DND-41 (cell line): ENCODE measurements around the gene COQ8B.

Source experiments
- ATAC-seq: fragments of 200-7000 bp; cut with Tn5 transposase; 3 replicates; pipeline ENCODE4 v1.9.1; 2021; ENCODE audit warnings: low read depth; ENCODE audit not compliant: insufficient read depth
- DNase-seq: peaks from one replicate; pipeline ENCODE4 v3.0.0-alpha.2; 2020
- H2AFZ ChIP-seq: 2 replicates; pipeline ENCODE4 v1.6.0; 2012; ENCODE audit warnings: low read depth, low read length
- H3K27ac ChIP-seq: 2 replicates; pipeline ENCODE4 v1.5.1; 2012; ENCODE audit warnings: low read length, inconsistent platforms
- H3K27me3 ChIP-seq: fragments of 200-600 bp; sonication (generic); 2 replicates; pipeline ENCODE4 v1.6.0; 2012; ENCODE audit warnings: low read length, mild to moderate bottlenecking, inconsistent platforms; ENCODE audit not compliant: insufficient read depth, poor library complexity
- H3K36me3 ChIP-seq: 2 replicates; pipeline ENCODE4 v1.5.1; 2012; ENCODE audit warnings: low read length, inconsistent platforms; ENCODE audit not compliant: insufficient read depth
- H3K4me1 ChIP-seq: 2 replicates; pipeline ENCODE4 v1.5.1; 2012; ENCODE audit warnings: mild to moderate bottlenecking, low read length; ENCODE audit not compliant: insufficient read depth
- H3K4me2 ChIP-seq: 2 replicates; pipeline ENCODE4 v1.6.0; 2012; ENCODE audit warnings: mild to moderate bottlenecking, moderate library complexity, low read length, inconsistent platforms; ENCODE audit not compliant: insufficient read depth
- H3K4me3 ChIP-seq, 2 experiments: fragments of 200-600 bp in 1 of 2; shearing (Covaris generic) in 1 of 2; 2 replicates each; pipeline ENCODE4 v1.5.1; 2012 to 2016; ENCODE audit warnings: inconsistent platforms in 2 of 2, low read length in 2 of 2, mild to moderate bottlenecking in 2 of 2, low read depth in 1 of 2, moderate library complexity in 1 of 2
- H3K79me2 ChIP-seq: 2 replicates; pipeline ENCODE4 v1.6.0; 2012; ENCODE audit warnings: low read length, inconsistent platforms; ENCODE audit not compliant: insufficient read depth
- H3K9ac ChIP-seq: 2 replicates; pipeline ENCODE4 v1.6.0; 2012; ENCODE audit warnings: low read depth, mild to moderate bottlenecking, inconsistent platforms, low read length, moderate library complexity
- H3K9me3 ChIP-seq: 2 replicates; pipeline ENCODE4 v1.5.1; 2012; ENCODE audit warnings: low read length, moderate library complexity, mild to moderate bottlenecking, inconsistent platforms; ENCODE audit not compliant: insufficient read depth, severe bottlenecking
- H4K20me1 ChIP-seq: 2 replicates; pipeline ENCODE4 v1.6.0; 2012; ENCODE audit warnings: low read length; ENCODE audit not compliant: insufficient read depth
- CTCF ChIP-seq: IDR thresholded peaks from 2 replicates; pipeline ENCODE4 v1.5.1; 2012; ENCODE audit warnings: borderline replicate concordance, low read length, moderate library complexity, mild to moderate bottlenecking; ENCODE audit not compliant: poor library complexity, severe bottlenecking; ENCODE audit errors: extremely low read depth
- EZH2 ChIP-seq: IDR thresholded peaks from 3 replicates; pipeline ENCODE4 v1.6.1; 2012; ENCODE audit warnings: borderline replicate concordance, low read depth, mild to moderate bottlenecking, moderate library complexity, low read length, inconsistent platforms; ENCODE audit not compliant: severe bottlenecking

The COQ8B gene

GRCh38 chr19:40714441-40715299, 2.0 kb downstream of the COQ8B start:
- Histone ChIP-seq H2AFZ (peak overlapping the region; percentile 80), H3K4me3 (peak overlapping the region; percentile 30 to 84; a peak in 3 of 4 replicates), H3K36me3 (peaks cover 4% of the 10 kb centered on the region; the same call in 1 of the 2 replicates), H3K9me3 (no peaks in the 10 kb centered on the region), H4K20me1 (peaks cover 2% of the 10 kb centered on the region; the same call in 1 of the 2 replicates), H3K9ac (peak overlapping the region; percentile 80), H3K27me3 (no peaks in the 10 kb centered on the region), H3K4me2 (peak overlapping the region; percentile 96), H3K4me1 (peaks cover 50% of the 10 kb centered on the region), H3K79me2 (peaks cover 40% of the 10 kb centered on the region), H3K27ac (peak overlapping the region; percentile 72)
- no peak for TF ChIP-seq EZH2
- peak; percentile 21 for TF ChIP-seq CTCF
- ATAC-seq (peak; percentile 91), DNase-seq (peak; percentile 96)

- no peaks in the 10 kb centered on the region for H3K27me3 ChIP-seq
- peaks cover 43% of the 10 kb centered on the region for H3K4me1 ChIP-seq
- H3K4me2 ChIP-seq, result peak overlapping the region; percentile 96
- peak overlapping the region in 1 of 2 experiments; percentile 84; a peak in 1 of 4 replicates for H3K4me3 ChIP-seq
- H3K36me3 ChIP-seq, result peaks cover 4% of the 10 kb centered on the region; the same call in 1 of the 2 replicates
- H4K20me1 ChIP-seq, result no peaks in the 10 kb centered on the region
- no peaks in the 10 kb centered on the region for H3K9me3 ChIP-seq
- no peak for ATAC-seq
- TF ChIP-seq EZH2, result no peak
- no peak for TF ChIP-seq CTCF
- no peak overlapping the region; the same call in 1 of the 2 replicates for H3K27ac ChIP-seq
- H3K79me2 ChIP-seq, result peaks cover 33% of the 10 kb centered on the region
- peak overlapping the region; percentile 80; the same call in 1 of the 2 replicates for H3K9ac ChIP-seq
- no peak for DNase-seq
- no peak overlapping the region for H2AFZ ChIP-seq
Measured at GRCh38 chr19:40713939-40714338, 2.7 kb downstream of the COQ8B start.

GRCh38 chr19:40709817-40710216, 6.9 kb downstream of the COQ8B start:
- ATAC-seq, result no peak
- no peak overlapping the region for H3K4me3 ChIP-seq
- H3K27ac ChIP-seq, result no peak overlapping the region

More at GRCh38 chr19:40709817-40710216, 6.9 kb downstream of the COQ8B start:
- Histone ChIP-seq H3K36me3 (peaks cover 14% of the 10 kb centered on the region), H3K9ac (no peak overlapping the region), H3K4me2 (no peak overlapping the region), H3K27me3 (no peaks in the 10 kb centered on the region), H3K9me3 (no peaks in the 10 kb centered on the region), H4K20me1 (no peaks in the 10 kb centered on the region), H3K79me2 (peaks cover 5% of the 10 kb centered on the region; the same call in 1 of the 2 replicates), H3K4me1 (peaks cover 10% of the 10 kb centered on the region), H2AFZ (no peak overlapping the region)
- TF ChIP-seq EZH2 (no peak), CTCF (no peak)
- DNase-seq, result no peak
